K562 (cell line): Measurements from ENCODE around the gene HSD11B1L. TPM values are rescaled to one million over a fixed set of nuclear protein-coding genes. Genes with fewer than 3 reads are reported as not detected.

Experiments used
- ARID2 ChIP-seq: fragments of 450-650 bp; IDR thresholded peaks from 2 replicates; pipeline ENCODE4 v1.6.1; 2017; ENCODE audit warnings: antibody characterized with exemption, mild to moderate bottlenecking
- CBX8 ChIP-seq: fragments of 200-600 bp; sonication (generic); IDR thresholded peaks from 2 replicates; pipeline ENCODE4 v1.6.1; 2012; ENCODE audit warnings: borderline replicate concordance, mixed run types, low read depth, mild to moderate bottlenecking, moderate library complexity, mixed read lengths, low read length, control low read depth, inconsistent platforms; ENCODE audit not compliant: poor library complexity, severe bottlenecking; ENCODE audit errors: extremely low read depth
- CTBP1 ChIP-seq: fragments of 450-650 bp; IDR thresholded peaks from 2 replicates; pipeline ENCODE4 v1.6.1; 2016; ENCODE audit warnings: borderline replicate concordance
- FIP1L1 ChIP-seq: fragments of 200-400 bp; formaldehyde crosslinking; IDR thresholded peaks from 2 replicates; pipeline ENCODE4 v1.6.1; 2018; ENCODE audit warnings: mild to moderate bottlenecking, low read depth, low read length; ENCODE audit not compliant: poor library complexity, severe bottlenecking
- HDAC8 ChIP-seq: fragments of 450-650 bp; IDR thresholded peaks from 2 replicates; pipeline ENCODE4 v1.6.1; 2016; ENCODE audit warnings: mild to moderate bottlenecking, missing genetic modification characterization, moderate library complexity, missing compliant biosample characterization
- JUND ChIP-seq, 2 experiments: IDR thresholded peaks; 2 replicates in 1 of 2; 3 replicates in 1 of 2; pipeline ENCODE4 v1.6.1; 2011; ENCODE audit warnings: borderline replicate concordance in 2 of 2, low read depth in 2 of 2, low read length in 2 of 2, improper control_type of control experiment in 1 of 2, missing biosample characterization in 1 of 2, missing genetic modification characterization in 1 of 2, missing genetic modification reagents in 1 of 2
- KAT8 ChIP-seq: fragments of 450-650 bp; IDR thresholded peaks from 2 replicates; pipeline ENCODE4 v1.6.1; 2016; ENCODE audit warnings: low read depth, mild to moderate bottlenecking
- NEUROD1 ChIP-seq: fragments of 150-350 bp; IDR thresholded peaks from 2 replicates; pipeline ENCODE4 v1.6.1; 2014; ENCODE audit warnings: borderline replicate concordance, low read length, low read depth; ENCODE audit not compliant: partially characterized antibody
- POLR2AphosphoS2 ChIP-seq: IDR thresholded peaks from 2 replicates; pipeline ENCODE4 v1.6.1; 2012; ENCODE audit warnings: low read length, improper control_type of control experiment
- RBFOX2 ChIP-seq: fragments of 200-400 bp; formaldehyde crosslinking; IDR thresholded peaks from 2 replicates; pipeline ENCODE4 v1.6.1; 2017; ENCODE audit warnings: low read depth, mild to moderate bottlenecking, low read length, moderate library complexity
- RBM14 ChIP-seq: fragments of 200-400 bp; formaldehyde crosslinking; IDR thresholded peaks from 2 replicates; pipeline ENCODE4 v1.6.1; 2018; ENCODE audit warnings: low read depth, mild to moderate bottlenecking, low read length, moderate library complexity, borderline replicate concordance; ENCODE audit not compliant: insufficient read depth
- STAT6 ChIP-seq: sonication (generic); formaldehyde crosslinking; IDR thresholded peaks from 2 replicates; pipeline ENCODE4 v1.8.1; 2023; ENCODE audit warnings: mild to moderate bottlenecking, missing genetic modification reagents
- TCF15 ChIP-seq: fragments of 250-450 bp; sonication (Bioruptor Pico); IDR thresholded peaks from 2 replicates; pipeline ENCODE4 v1.8.0; 2022; ENCODE audit warnings: moderate library complexity, mild to moderate bottlenecking, inconsistent platforms
- TCF7 ChIP-seq: sonication (generic); IDR thresholded peaks from 2 replicates; pipeline ENCODE4 v1.6.1; 2016; ENCODE audit warnings: antibody characterized with exemption, borderline replicate concordance
- XRCC3 ChIP-seq: fragments of 450-650 bp; IDR thresholded peaks from 2 replicates; pipeline ENCODE4 v1.6.1; 2017; ENCODE audit warnings: mild to moderate bottlenecking, moderate library complexity
- XRCC5 ChIP-seq: fragments of 200-400 bp; formaldehyde crosslinking; IDR thresholded peaks from 2 replicates; pipeline ENCODE4 v1.6.1; 2017; ENCODE audit warnings: low read depth, mild to moderate bottlenecking, low read length
- ZFP91 ChIP-seq: sonication (generic); formaldehyde crosslinking; IDR thresholded peaks from 2 replicates; pipeline ENCODE4 v1.8.0; 2022; ENCODE audit warnings: mild to moderate bottlenecking, missing genetic modification reagents
- ZFX ChIP-seq: sonication (generic); formaldehyde crosslinking; IDR thresholded peaks from 2 replicates; pipeline ENCODE4 v1.8.0; 2022; ENCODE audit warnings: mild to moderate bottlenecking, missing genetic modification reagents, moderate library complexity
- ZNF277 ChIP-seq: fragments of 250-450 bp; sonication (Bioruptor Pico); IDR thresholded peaks from 2 replicates; pipeline ENCODE4 v1.8.0; 2022; ENCODE audit warnings: inconsistent platforms, mild to moderate bottlenecking, moderate library complexity, borderline replicate concordance
- ZNF696 ChIP-seq: fragments of 250-450 bp; sonication (Bioruptor Pico); conservative IDR thresholded peaks from 2 replicates; pipeline ENCODE4 v1.4.0; 2020; ENCODE audit warnings: mild to moderate bottlenecking, moderate library complexity
- polyA plus RNA-seq, 8 experiments: library from polyadenylated mRNA; depleted of rRNA in 4 of 8; stranded (reverse) in 5 of 8; unstranded in 3 of 8; fragments of >200 nt; fragmentation: Nextera tagmentation in 2 of 8; fragmentation: Illumina TruSeq in 1 of 8; extraction: Ambion mirVana in 2 of 8; extraction: Trizol in 1 of 8; gene quantifications; 2 replicates each; pipeline versions ENCODE4 v1.2.1 to v1.2.3, GENCODE V29; 2011 to 2014; ENCODE audit warnings: inconsistent platforms in 1 of 8, missing spikeins in 1 of 8
- total RNA-seq, 7 experiments: library from RNA; depleted of rRNA in 6 of 7; stranded (reverse); fragments of >200 nt in 6 of 7; fragmentation: Illumina TruSeq in 2 of 7; extraction: Trizol in 2 of 7; gene quantifications; 2 replicates each; pipeline versions ENCODE4 v1.2.1 to v1.2.3, GENCODE V29; 2011 to 2021; ENCODE audit warnings: low replicate concordance in 1 of 7

The HSD11B1L gene
- total and polyA plus RNA-seq, 9 of the 15 experiments (the other 6 are each of a cell fraction or from before 2014, with no cell fraction given): 0.31 to 7.7 (median 2.3) TPM

GRCh38 chr19:5703819-5704818, 23.3 kb downstream of the HSD11B1L start (continued):
- TF ChIP-seq ZFP91 (CRISPR knock-in tag) (no peak), TCF7 (no peak), POLR2AphosphoS2 (no peak; the same call in 1 of the 2 replicates), ZFX (0 out of 2 replicates have a peak, but pooled peaks have one; percentile 21), HDAC8 (no peak), RBM14 (no peak), XRCC3 (no peak), KAT8 (no peak), NEUROD1 (no peak), XRCC5 (no peak), FIP1L1 (no peak), STAT6 (CRISPR knock-in tag) (no peak), CTBP1 (no peak), ZNF277 (CRISPR knock-in tag) (no peak), CBX8 (no peak), ZNF696 (CRISPR knock-in tag) (no peak), JUND (IDR thresholded peaks at IDR 0.05; ENCODE audit: borderline replicate concordance, low read depth, low read length) (no peak), JUND (tag; IDR thresholded peaks at IDR 0.05; ENCODE audit: borderline replicate concordance, low read depth, low read length) (no peak), TCF15 (no peak), RBFOX2 (peak; percentile 70), ARID2 (no peak)
